Measurements from ENCODE around the gene RBSN.

The RBSN gene

GRCh38 chr3:15097891-15098290 is 1.1 kb downstream of the RBSN start:
- DNase-seq: peak; percentile 18

GRCh38 chr3:15096046-15096445 is 2.9 kb downstream of the RBSN start:
- no peak for DNase-seq

GRCh38 chr3:15094187-15094875 is 4.6 kb downstream of the RBSN start:
- DNase-seq: no peak

DNA sequence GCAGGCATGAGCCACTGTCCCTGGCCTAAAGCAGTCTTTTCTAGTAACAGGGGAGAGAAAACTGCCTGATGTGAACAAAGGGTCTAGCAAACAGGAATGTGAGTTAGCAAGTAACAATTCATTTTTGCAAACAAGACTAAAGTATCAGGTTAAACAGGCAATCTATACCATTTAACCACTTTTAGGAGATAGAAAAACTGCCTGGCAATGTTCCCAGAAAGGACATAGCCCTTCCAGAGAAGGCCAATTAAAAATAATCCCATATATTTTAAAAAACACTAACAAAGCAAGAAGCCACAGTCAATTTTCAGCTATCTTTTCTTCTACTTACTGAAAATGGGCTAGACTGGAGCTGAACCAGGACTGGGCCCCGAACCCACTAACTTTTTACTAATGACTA is 6.3 kb downstream of the RBSN start:
- DNase-seq: no peak

DNA sequence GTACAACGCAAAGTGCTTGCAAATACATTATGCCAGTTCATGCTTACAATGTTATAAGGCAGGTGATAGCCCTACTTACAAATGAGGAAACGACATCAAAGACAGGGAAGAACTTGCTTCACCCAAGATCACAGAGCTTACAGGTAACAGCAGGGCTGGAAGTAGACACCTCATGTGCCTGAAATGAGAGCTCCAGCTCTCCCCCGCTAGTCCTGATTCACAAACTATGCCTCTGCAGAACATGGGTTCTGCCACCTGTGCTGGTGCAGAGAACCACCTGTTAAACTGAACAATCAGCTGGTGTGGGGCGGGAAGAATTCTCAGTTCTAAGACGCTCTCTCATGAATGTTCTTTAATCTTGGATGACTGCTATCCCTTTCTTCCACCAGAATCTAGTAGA is 7.4 kb downstream of the RBSN start:
- no peak for DNase-seq

DNA sequence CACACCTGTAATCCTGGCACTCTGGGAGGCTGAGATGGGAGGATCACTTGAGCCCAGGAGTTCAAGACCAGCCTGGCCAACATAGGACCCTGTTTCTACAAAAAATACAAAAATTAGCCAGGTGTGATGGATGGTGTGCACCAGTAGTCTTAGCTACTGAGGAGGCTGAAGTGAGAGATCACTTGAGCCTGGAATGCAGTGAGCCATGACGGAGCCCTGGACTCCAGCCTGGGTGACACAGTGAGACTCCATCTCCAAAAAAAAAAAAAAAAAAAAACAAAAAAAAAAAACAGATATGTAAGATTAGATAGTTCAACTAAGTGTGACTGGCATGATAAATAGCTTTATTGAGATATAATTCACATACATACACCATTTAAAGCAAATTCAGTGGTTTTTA is 9.7 kb downstream of the RBSN start:
- no peak for DNase-seq

DNA sequence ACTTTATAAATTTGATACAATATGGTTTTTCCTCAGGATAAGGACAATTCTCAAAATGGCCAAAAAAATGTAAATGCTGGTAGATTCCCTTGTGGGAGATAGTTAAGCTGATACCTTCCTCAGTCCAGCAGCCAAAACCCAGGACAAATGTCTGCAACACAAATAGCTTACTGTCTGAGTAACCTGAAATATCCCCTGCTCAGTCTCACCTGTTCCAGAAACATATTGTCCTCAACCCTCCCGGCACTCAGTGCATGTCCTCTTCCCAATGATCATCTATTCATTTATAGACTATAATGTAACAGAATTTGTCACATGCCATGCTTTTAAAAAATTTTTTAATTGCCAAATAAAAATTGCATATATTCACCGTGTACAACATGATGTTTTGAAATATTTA is 12.2 kb downstream of the RBSN start:
- no peak for DNase-seq

- DNase-seq: no peak
Measured at GRCh38 chr3:15086263-15086662, 12.7 kb downstream of the RBSN start.

- no peak for DNase-seq
Measured at GRCh38 chr3:15083252-15083651, 15.7 kb downstream of the RBSN start.

GRCh38 chr3:15081960-15082664 is 16.8 kb downstream of the RBSN start:
- no peak for DNase-seq

- DNase-seq: no peak
Measured at GRCh38 chr3:15079091-15079490, 19.9 kb downstream of the RBSN start.

DNA sequence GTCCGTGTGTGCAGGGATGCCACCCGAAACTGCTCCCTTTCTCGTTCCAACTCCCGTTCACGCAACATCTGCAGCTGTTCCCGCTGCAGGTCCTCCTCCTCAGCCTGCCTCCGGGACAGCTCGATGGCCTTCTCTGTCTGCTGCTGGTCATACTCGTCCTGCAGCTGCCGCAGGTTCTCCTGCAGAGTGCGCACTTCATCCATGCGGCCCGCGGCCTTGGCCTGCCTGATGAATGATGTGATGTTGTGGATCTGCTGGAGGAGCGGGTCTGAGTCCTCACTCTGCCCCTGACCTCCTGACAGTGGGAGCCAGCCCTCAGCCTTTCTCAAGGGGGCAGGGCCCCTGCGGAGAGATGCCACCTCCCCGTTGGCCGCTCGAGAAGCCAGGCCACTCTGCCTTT is 24.4 kb downstream of the RBSN start:
- DNase-seq: no peak

DNA sequence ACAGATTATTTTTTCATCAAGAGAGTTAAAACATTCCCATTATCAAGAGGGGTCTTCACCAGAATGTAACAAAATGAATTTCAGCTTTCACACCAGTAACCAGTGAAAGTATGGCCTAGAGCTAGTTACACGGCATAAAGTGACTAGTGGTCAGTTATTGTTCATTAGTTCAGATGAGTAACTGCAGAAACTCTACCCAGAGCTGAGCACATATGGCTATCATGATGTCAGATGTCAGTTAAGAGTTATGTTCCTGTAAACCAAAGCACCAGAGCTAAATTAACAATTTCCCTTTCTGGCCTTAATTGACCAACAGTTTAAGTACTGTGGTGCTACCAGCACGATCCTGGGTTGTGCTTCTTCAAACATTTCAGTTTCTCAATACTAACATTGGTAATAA is 27.2 kb downstream of the RBSN start:
- no peak for DNase-seq

- DNase-seq: no peak
Measured at GRCh38 chr3:15069441-15069840, 29.5 kb downstream of the RBSN start.

GRCh38 chr3:15066467-15066866 is 32.5 kb downstream of the RBSN start:
- DNase-seq: no peak

GRCh38 chr3:15065550-15066007 is 33.4 kb downstream of the RBSN start:
- DNase-seq: no peak

DNA sequence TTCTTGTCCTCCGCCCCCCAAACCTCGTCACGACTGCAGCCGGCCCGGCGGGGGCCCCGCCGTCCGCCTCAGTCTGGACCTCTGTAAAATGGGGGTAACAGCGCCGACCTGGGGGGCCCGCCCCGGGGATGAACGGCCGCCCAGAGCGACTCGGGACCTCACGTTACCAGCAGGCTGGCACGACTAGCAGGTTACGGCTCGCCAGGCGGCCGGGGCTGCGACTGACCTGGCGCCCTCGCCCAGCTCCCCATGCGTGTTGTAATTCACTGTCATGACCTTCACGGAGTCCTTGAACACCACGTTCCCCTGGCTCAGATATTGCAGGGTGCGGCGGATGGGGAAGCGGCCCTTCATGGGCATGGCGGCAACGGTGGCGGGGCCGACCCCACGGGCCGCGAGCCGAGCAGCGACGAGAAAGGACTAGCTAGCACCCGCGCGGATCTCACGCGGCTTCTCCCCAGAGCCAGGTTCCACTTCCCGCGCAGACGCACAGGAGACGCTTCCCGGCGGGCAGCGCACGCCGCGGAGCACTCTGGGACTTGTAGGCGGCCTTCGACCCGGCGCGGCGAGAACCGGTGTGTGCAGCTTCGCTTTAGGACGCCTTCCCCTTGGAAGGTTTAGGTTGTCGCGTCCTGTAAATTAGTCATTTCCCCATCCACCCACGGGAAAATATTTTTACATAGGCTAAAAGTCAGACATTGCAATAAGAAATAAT is 34.0 kb downstream of the RBSN start, which contains the start of gene MRPS25:
Gene MRPS25 (minus strand): TSS at position 481 of the 715 bp plus-strand sequence. CDS start 121 bp downstream, at position 360.
- peak; percentile 92 for DNase-seq

DNA sequence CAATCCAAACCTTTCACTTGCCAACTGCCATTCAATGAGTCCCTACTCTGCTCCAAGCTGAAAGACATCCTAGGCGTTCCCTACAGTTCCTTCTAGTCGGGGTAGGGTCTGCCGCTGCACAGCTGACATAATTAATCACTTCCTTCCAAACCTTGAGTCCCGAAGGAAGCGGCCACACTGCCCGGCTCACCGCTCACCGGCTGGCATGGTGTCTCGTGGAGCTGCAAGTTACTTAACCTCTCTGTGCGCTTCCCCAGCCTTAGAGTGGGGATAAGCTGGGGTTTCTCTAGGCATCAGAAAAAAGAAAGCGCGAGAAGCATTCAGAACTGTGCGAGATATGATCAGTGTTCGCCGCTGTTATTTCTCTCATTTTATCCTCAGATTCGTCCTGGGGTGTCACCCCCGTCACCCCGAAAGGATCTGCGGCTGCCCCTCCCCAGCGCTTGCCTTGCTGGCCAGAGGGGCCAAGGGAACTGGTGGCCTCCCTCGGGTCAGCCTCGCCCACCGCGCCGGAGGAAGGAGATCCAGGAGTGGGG is 34.6 kb downstream of the RBSN start:
- peak; percentile 14 for DNase-seq

- DNase-seq: no peak
Measured at GRCh38 chr3:15063656-15064286, 35.2 kb downstream of the RBSN start.

GRCh38 chr3:15063238-15063637 is 35.7 kb downstream of the RBSN start:
- DNase-seq: no peak

DNA sequence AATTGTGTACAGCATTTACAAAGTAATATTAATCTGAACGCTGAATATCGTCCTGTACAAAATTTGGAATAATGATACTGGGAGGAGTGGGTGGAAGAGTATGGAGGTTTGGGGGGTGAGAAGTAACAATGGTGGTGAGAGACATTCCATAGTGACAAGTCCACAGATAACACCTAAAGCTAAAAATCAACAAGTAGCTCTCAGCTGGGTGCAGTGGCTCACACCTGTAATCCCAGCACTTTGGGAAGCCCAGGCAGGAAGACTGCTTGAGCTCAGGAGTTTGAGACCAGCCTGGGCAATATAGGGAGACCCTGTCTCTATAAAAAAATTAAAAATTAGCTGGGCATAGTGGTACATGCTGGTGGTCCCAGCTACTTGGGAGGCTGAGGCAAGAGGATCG is 38.9 kb downstream of the RBSN start:
- no peak for DNase-seq

DNA sequence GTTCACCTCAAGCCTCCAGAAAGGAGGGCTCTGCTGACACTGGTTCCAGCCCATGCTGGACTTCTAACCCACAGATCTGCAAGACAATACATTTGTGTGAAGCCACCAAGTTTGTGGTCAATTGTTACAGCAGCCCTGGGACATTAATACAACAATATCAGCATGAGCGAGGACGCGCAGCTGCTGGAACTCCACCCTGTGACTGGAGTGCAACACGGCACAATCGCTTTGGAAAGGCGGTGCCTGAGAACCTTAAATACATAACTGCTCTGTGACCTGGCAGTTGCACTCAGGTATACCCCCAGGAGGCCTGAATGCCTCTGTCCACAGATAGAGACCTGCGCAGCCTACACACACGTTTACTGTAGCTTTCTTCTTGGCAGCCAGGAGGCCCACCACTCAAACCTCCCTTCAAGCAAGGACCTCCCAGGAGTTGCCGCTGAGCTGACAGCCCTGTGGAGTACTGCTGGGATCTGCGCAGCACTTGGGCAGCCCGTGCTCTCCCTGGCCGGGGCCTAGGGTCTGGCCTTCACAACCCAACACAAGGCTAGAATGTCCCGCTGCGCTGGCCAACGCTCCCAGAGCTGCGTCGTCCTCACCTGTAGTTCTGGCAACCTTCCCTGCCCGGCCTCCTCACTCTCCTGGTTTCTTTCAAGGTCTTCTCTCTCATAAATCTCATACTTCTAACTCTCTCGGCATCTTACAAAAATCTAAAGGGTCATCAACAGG is 42.1 kb downstream of the RBSN start:
- DNase-seq: no peak

Measured in stimulated activated CD4-positive, alpha-beta T cell treated with anti-CD3 and anti-CD28 coated beads, Interleukin-4, amount 100 ng/mL, for 24 hours (primary cell).